ENCODE results near the gene C1QL2.

GRCh38 chr2:119136093-119136492, 22.5 kb downstream of the C1QL2 start:
- TF ChIP-seq EZH2 (IDR thresholded peaks at IDR 0.05): no peak
- no peak for TF ChIP-seq CTCF (IDR thresholded peaks at IDR 0.05 in 2 of 3, conservative IDR thresholded peaks at IDR 0.05 in 1 of 3; ENCODE audit: borderline replicate concordance in 1 of 3, insufficient read depth in 1 of 3, low read depth in 2 of 3, low read length in 2 of 3)
- no peak for TF ChIP-seq ATF3 (IDR thresholded peaks at IDR 0.05)
- TF ChIP-seq REST (IDR thresholded peaks at IDR 0.05; ENCODE audit: low read depth): no peak
- TF ChIP-seq EZH2phosphoT487 (IDR thresholded peaks at IDR 0.05; ENCODE audit: borderline replicate concordance): no peak
